Nephron progenitor cell (in vitro differentiated cells): ENCODE data around the gene NFKBIL1.
A peak's percentile ranks its signal among the peaks of the same experiment; 100 is the strongest.
"Not testable (repeated sequence)": the region's sequence is repeated elsewhere in the genome, so short reads cannot be mapped to it uniquely, and the experiment has no call there.

Source experiments
- DNase-seq: peaks from one replicate; pipeline ENCODE4 v3.0.0; 2021
- H3K27ac Mint-ChIP-seq: 2 replicates; pipeline ENCODE4 v1.8.0; 2021; ENCODE audit warnings: mild to moderate bottlenecking, moderate library complexity, mixed read lengths
- H3K27me3 Mint-ChIP-seq: 2 replicates; pipeline ENCODE4 v1.8.0; 2021; ENCODE audit warnings: mild to moderate bottlenecking, low read depth, mixed read lengths; ENCODE audit not compliant: poor library complexity
- H3K36me3 Mint-ChIP-seq: 2 replicates; pipeline ENCODE4 v1.8.0; 2021; ENCODE audit warnings: low read depth, mixed read lengths
- H3K4me1 Mint-ChIP-seq: 2 replicates; pipeline ENCODE4 v1.8.0; 2021; ENCODE audit warnings: mixed read lengths
- H3K4me3 Mint-ChIP-seq: 2 replicates; pipeline ENCODE4 v1.8.0; 2021; ENCODE audit warnings: mild to moderate bottlenecking, moderate library complexity, mixed read lengths
- H3K9me3 Mint-ChIP-seq: 2 replicates; pipeline ENCODE4 v1.8.0; 2021; ENCODE audit warnings: mild to moderate bottlenecking, moderate library complexity, mixed read lengths
- CTCF ChIP-seq: fragments of 200-600 bp; sonication (generic); IDR thresholded peaks from 2 replicates; pipeline ENCODE4 v1.5.0; 2021; ENCODE audit warnings: antibody characterized with exemption

Gene NFKBIL1

GRCh38 chr6:31551371-31551770, 4.0 kb downstream of the NFKBIL1 start:
- TF ChIP-seq CTCF: peak; percentile 35
- H3K4me3 Mint-ChIP-seq, H3K27me3 Mint-ChIP-seq, H3K9me3 Mint-ChIP-seq: not testable (repeated sequence)
- DNase-seq: peak; percentile 30
- Mint-ChIP-seq H3K4me1 (peaks cover 26% of the 10 kb centered on the region), H3K36me3 (peaks cover 40% of the 10 kb centered on the region), H3K27ac (peak overlapping the region; percentile 68)

- no peaks in the 10 kb centered on the region for H3K9me3 Mint-ChIP-seq
- peaks cover 19% of the 10 kb centered on the region for H3K4me1 Mint-ChIP-seq
- H3K27me3 Mint-ChIP-seq: no peaks in the 10 kb centered on the region
- no peak overlapping the region for H3K27ac Mint-ChIP-seq
- no peak overlapping the region for H3K4me3 Mint-ChIP-seq
- peaks cover 45% of the 10 kb centered on the region for H3K36me3 Mint-ChIP-seq
- no peak for TF ChIP-seq CTCF
- DNase-seq: no peak
Measured at GRCh38 chr6:31556307-31556706, 8.9 kb downstream of the NFKBIL1 start.

GRCh38 chr6:31557443-31558317, 10.3 kb downstream of the NFKBIL1 start:
- H3K9me3 Mint-ChIP-seq: no peaks in the 10 kb centered on the region
- peaks cover 25% of the 10 kb centered on the region for H3K4me1 Mint-ChIP-seq
- peaks cover 42% of the 10 kb centered on the region for H3K36me3 Mint-ChIP-seq
- H3K4me3 Mint-ChIP-seq: no peak overlapping the region
- no peaks in the 10 kb centered on the region for H3K27me3 Mint-ChIP-seq
- no peak for DNase-seq
- no peak for TF ChIP-seq CTCF
- H3K27ac Mint-ChIP-seq: no peak overlapping the region

- Mint-ChIP-seq H3K27ac (no peak overlapping the region), H3K9me3 (no peaks in the 10 kb centered on the region), H3K36me3 (peaks cover 40% of the 10 kb centered on the region), H3K4me1 (peaks cover 25% of the 10 kb centered on the region), H3K27me3 (no peaks in the 10 kb centered on the region), H3K4me3 (no peak overlapping the region)
- no peak for DNase-seq
- TF ChIP-seq CTCF: no peak
Measured at GRCh38 chr6:31558318-31558625, 10.9 kb downstream of the NFKBIL1 start.

- peaks cover 38% of the 10 kb centered on the region for H3K36me3 Mint-ChIP-seq
- H3K9me3 Mint-ChIP-seq: no peaks in the 10 kb centered on the region
- H3K27me3 Mint-ChIP-seq: peaks cover 3% of the 10 kb centered on the region
- H3K4me1 Mint-ChIP-seq: peaks cover 28% of the 10 kb centered on the region
- no peak for TF ChIP-seq CTCF
- no peak overlapping the region for H3K4me3 Mint-ChIP-seq
- peak overlapping the region; percentile 93 for H3K27ac Mint-ChIP-seq
- no peak for DNase-seq
Measured at GRCh38 chr6:31558631-31559500, 11.5 kb downstream of the NFKBIL1 start.
